Natural killer cell treated with Interleukin-12 subunit alpha and Interleukin-12 subunit beta and Interleukin-15 and Interleukin-18, amount 100 ng/mL, for 72 hours (primary cell): ENCODE measurements around the gene HOXA2. TPM values are rescaled to one million over a fixed set of nuclear protein-coding genes. Genes with fewer than 3 reads are reported as not detected.

Experiments used
- ATAC-seq, 2 donors: fragments of 150-1000 bp; cut with Tn5 transposase in 1 of 2; sonication (Bioruptor Pico), chemical (Tn5 transposase) in 1 of 2; 2 replicates each; pipeline ENCODE4 v1.10.0; 2021
- DNase-seq: peaks from one replicate; pipeline ENCODE4 v3.0.0; 2022; ENCODE audit warnings: low spot score
- H3K27ac Mint-ChIP-seq, 2 donors: 1 replicate in 1 of 2; 2 replicates in 1 of 2; pipeline ENCODE4 v1.8.0; 2022; ENCODE audit warnings: mixed read lengths in 2 of 2, mild to moderate bottlenecking in 1 of 2, moderate library complexity in 1 of 2
- H3K27me3 Mint-ChIP-seq, 2 donors: 1 replicate in 1 of 2; 2 replicates in 1 of 2; pipeline ENCODE4 v1.8.0; 2022; ENCODE audit warnings: mixed read lengths in 2 of 2
- H3K36me3 Mint-ChIP-seq: one replicate; pipeline ENCODE4 v1.8.0; 2022; ENCODE audit warnings: mixed read lengths
- H3K4me1 Mint-ChIP-seq, 2 donors: 1 replicate in 1 of 2; 2 replicates in 1 of 2; pipeline ENCODE4 v1.8.0; 2022; ENCODE audit warnings: low read depth in 2 of 2, mixed read lengths in 2 of 2, mild to moderate bottlenecking in 1 of 2
- H3K4me3 Mint-ChIP-seq: one replicate; pipeline ENCODE4 v1.8.0; 2022; ENCODE audit warnings: mixed read lengths
- H3K9me3 Mint-ChIP-seq: 2 replicates; pipeline ENCODE4 v1.8.0; 2022; ENCODE audit warnings: mixed read lengths
- total RNA-seq, 2 donors: library from RNA; stranded (reverse); gene quantifications; one replicate each; pipeline ENCODE4 v1.2.3, GENCODE V29; 2022

Gene HOXA2
- total RNA-seq, 2 donors from 2014 or later, result not detected

GRCh38 chr7:27124902-27125689 is 22.6 kb upstream of the HOXA2 start:
- Mint-ChIP-seq H3K4me3 (no peak overlapping the region), H3K36me3 (no peaks in the 10 kb centered on the region), H3K4me1 (peaks cover 0 to 3% of the 10 kb centered on the region in 2 donors), H3K27ac (no peak overlapping the region), H3K9me3 (no peaks in the 10 kb centered on the region), H3K27me3 (peaks cover 24 to 35% of the 10 kb centered on the region in 2 donors)
- DNase-seq (no peak), ATAC-seq (peak in 1 of 2 donors; percentile 44)

- H3K9me3 Mint-ChIP-seq, result no peaks in the 10 kb centered on the region
- DNase-seq, result no peak
- H3K4me3 Mint-ChIP-seq, result no peak overlapping the region
- no peak for ATAC-seq
- no peaks in the 10 kb centered on the region for H3K36me3 Mint-ChIP-seq
- peaks cover 0 to 3% of the 10 kb centered on the region in 2 donors for H3K4me1 Mint-ChIP-seq
- H3K27me3 Mint-ChIP-seq, result peaks cover 24 to 34% of the 10 kb centered on the region in 2 donors
- no peak overlapping the region for H3K27ac Mint-ChIP-seq
Observed at GRCh38 chr7:27124096-27124901, 21.8 kb upstream of the HOXA2 start.

GRCh38 chr7:27123477-27124053 is 21.1 kb upstream of the HOXA2 start:
- Mint-ChIP-seq H3K36me3 (no peaks in the 10 kb centered on the region), H3K27me3 (peaks cover 19 to 27% of the 10 kb centered on the region in 2 donors), H3K9me3 (no peaks in the 10 kb centered on the region), H3K4me1 (no peaks in the 10 kb centered on the region), H3K4me3 (no peak overlapping the region), H3K27ac (no peak overlapping the region)
- no peak for ATAC-seq
- no peak for DNase-seq

GRCh38 chr7:27123007-27123476 is 20.6 kb upstream of the HOXA2 start:
- no peaks in the 10 kb centered on the region for H3K36me3 Mint-ChIP-seq
- DNase-seq (no peak), ATAC-seq (no peak)
- H3K27me3 Mint-ChIP-seq, result peaks cover 17 to 26% of the 10 kb centered on the region in 2 donors
- no peaks in the 10 kb centered on the region for H3K4me1 Mint-ChIP-seq
- no peak overlapping the region for H3K4me3 Mint-ChIP-seq
- H3K9me3 Mint-ChIP-seq, result no peaks in the 10 kb centered on the region
- H3K27ac Mint-ChIP-seq, result no peak overlapping the region

- Mint-ChIP-seq H3K9me3 (no peaks in the 10 kb centered on the region), H3K4me3 (no peak overlapping the region), H3K27me3 (peaks cover 13 to 19% of the 10 kb centered on the region in 2 donors), H3K4me1 (no peaks in the 10 kb centered on the region), H3K36me3 (no peaks in the 10 kb centered on the region), H3K27ac (no peak overlapping the region)
- DNase-seq (no peak), ATAC-seq (no peak)
Observed at GRCh38 chr7:27122077-27122910, 19.8 kb upstream of the HOXA2 start.

GRCh38 chr7:27121684-27122076 is 19.2 kb upstream of the HOXA2 start:
- Mint-ChIP-seq H3K27me3 (peaks cover 10 to 13% of the 10 kb centered on the region in 2 donors), H3K4me3 (no peak overlapping the region), H3K27ac (no peak overlapping the region), H3K4me1 (no peaks in the 10 kb centered on the region), H3K9me3 (no peaks in the 10 kb centered on the region), H3K36me3 (no peaks in the 10 kb centered on the region)
- no peak for ATAC-seq
- no peak for DNase-seq

GRCh38 chr7:27119412-27119911 is 17.0 kb upstream of the HOXA2 start:
- no peak for ATAC-seq
- no peaks in the 10 kb centered on the region for H3K36me3 Mint-ChIP-seq
- no peaks in the 10 kb centered on the region for H3K4me1 Mint-ChIP-seq

GRCh38 chr7:27118580-27118979 is 16.1 kb upstream of the HOXA2 start:
- no peaks in the 10 kb centered on the region for H3K36me3 Mint-ChIP-seq
- no peak overlapping the region for H3K4me3 Mint-ChIP-seq
- ATAC-seq (no peak), DNase-seq (no peak)
- H3K9me3 Mint-ChIP-seq, result no peaks in the 10 kb centered on the region
- H3K27me3 Mint-ChIP-seq, result no peaks in the 10 kb centered on the region
- H3K4me1 Mint-ChIP-seq, result no peaks in the 10 kb centered on the region
- no peak overlapping the region for H3K27ac Mint-ChIP-seq

More at GRCh38 chr7:27119412-27119911, 17.0 kb upstream of the HOXA2 start:
- Mint-ChIP-seq H3K9me3 (no peaks in the 10 kb centered on the region), H3K27me3 (no peaks in the 10 kb centered on the region), H3K4me3 (no peak overlapping the region), H3K27ac (no peak overlapping the region)
- DNase-seq, result no peak

GRCh38 chr7:27117887-27118491 is 15.5 kb upstream of the HOXA2 start:
- Mint-ChIP-seq H3K36me3 (no peaks in the 10 kb centered on the region), H3K27ac (no peak overlapping the region), H3K27me3 (no peaks in the 10 kb centered on the region), H3K4me1 (no peaks in the 10 kb centered on the region), H3K9me3 (no peaks in the 10 kb centered on the region), H3K4me3 (no peak overlapping the region)
- DNase-seq (no peak), ATAC-seq (no peak)

- no peak for DNase-seq
- no peak overlapping the region for H3K27ac Mint-ChIP-seq
Observed at GRCh38 chr7:27116962-27117886, 14.7 kb upstream of the HOXA2 start.

GRCh38 chr7:27116031-27116961 is 13.8 kb upstream of the HOXA2 start:
- Mint-ChIP-seq H3K27me3 (no peaks in the 10 kb centered on the region), H3K4me3 (no peak overlapping the region), H3K9me3 (no peaks in the 10 kb centered on the region), H3K36me3 (no peaks in the 10 kb centered on the region), H3K27ac (no peak overlapping the region), H3K4me1 (no peaks in the 10 kb centered on the region)
- DNase-seq (no peak), ATAC-seq (no peak)

More at GRCh38 chr7:27116962-27117886, 14.7 kb upstream of the HOXA2 start:
- H3K4me3 Mint-ChIP-seq, result no peak overlapping the region
- no peak for ATAC-seq
- no peaks in the 10 kb centered on the region for H3K36me3 Mint-ChIP-seq
- no peaks in the 10 kb centered on the region for H3K27me3 Mint-ChIP-seq
- H3K9me3 Mint-ChIP-seq, result no peaks in the 10 kb centered on the region
- H3K4me1 Mint-ChIP-seq, result no peaks in the 10 kb centered on the region
